ENCODE data around the gene SPRED3. TPM values are rescaled to one million over a fixed set of nuclear protein-coding genes. Genes with fewer than 3 reads are reported as not detected.

SPRED3 gene
- polyA plus RNA-seq, 1 donor from 2014 or later = 4.9 TPM

DNA sequence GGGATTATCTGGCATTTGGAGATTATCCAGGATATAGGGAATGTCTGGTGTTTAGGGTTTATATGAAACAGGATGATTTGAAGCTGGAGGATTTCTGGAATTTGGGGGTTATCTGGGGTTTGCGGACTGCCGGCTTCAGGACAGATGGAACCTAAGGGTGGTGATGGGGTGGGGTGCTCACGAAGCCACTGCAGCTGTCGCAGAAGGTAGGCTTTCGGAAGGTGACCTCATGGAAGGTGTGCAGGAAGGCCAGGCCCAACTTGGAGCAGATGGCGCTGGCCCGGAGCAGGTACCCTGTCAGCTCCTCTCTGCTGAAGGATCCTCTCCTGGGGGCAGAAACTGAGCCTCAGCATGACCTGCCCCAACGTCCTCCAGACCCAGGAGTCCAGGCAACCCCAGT lies 24.0 kb downstream of the SPRED3 start:
- no peaks in the 10 kb centered on the region for H3K79me2 ChIP-seq (replicated peaks; ENCODE audit: insufficient read depth, low read length)
- no peak overlapping the region for H3K27ac ChIP-seq (ENCODE audit: low read length)
- no peaks in the 10 kb centered on the region for H4K20me1 ChIP-seq (ENCODE audit: insufficient read depth)
- no peak overlapping the region for H2AFZ ChIP-seq (ENCODE audit: low read depth, low read length)
- no peaks in the 10 kb centered on the region for H3K9me3 ChIP-seq (ENCODE audit: low read length)
- TF ChIP-seq REST (IDR thresholded peaks at IDR 0.05; ENCODE audit: borderline replicate concordance) (no peak), EP300 (conservative IDR thresholded peaks at IDR 0.05; ENCODE audit: poor library complexity, severe bottlenecking) (no peak), EZH2 (IDR thresholded peaks at IDR 0.05; ENCODE audit: borderline replicate concordance, insufficient read depth, low read length, poor library complexity, severe bottlenecking) (no peak), MXI1 (conservative IDR thresholded peaks at IDR 0.05; ENCODE audit: poor library complexity, severe bottlenecking) (no peak), SMC3 (conservative IDR thresholded peaks at IDR 0.05; ENCODE audit: poor library complexity) (no peak), RAD21 (conservative IDR thresholded peaks at IDR 0.05) (no peak), TAF1 (IDR thresholded peaks at IDR 0.05; ENCODE audit: low read depth) (no peak), POLR2AphosphoS5 (IDR thresholded peaks at IDR 0.05) (no peak)
- TF ChIP-seq, protein P1, sequence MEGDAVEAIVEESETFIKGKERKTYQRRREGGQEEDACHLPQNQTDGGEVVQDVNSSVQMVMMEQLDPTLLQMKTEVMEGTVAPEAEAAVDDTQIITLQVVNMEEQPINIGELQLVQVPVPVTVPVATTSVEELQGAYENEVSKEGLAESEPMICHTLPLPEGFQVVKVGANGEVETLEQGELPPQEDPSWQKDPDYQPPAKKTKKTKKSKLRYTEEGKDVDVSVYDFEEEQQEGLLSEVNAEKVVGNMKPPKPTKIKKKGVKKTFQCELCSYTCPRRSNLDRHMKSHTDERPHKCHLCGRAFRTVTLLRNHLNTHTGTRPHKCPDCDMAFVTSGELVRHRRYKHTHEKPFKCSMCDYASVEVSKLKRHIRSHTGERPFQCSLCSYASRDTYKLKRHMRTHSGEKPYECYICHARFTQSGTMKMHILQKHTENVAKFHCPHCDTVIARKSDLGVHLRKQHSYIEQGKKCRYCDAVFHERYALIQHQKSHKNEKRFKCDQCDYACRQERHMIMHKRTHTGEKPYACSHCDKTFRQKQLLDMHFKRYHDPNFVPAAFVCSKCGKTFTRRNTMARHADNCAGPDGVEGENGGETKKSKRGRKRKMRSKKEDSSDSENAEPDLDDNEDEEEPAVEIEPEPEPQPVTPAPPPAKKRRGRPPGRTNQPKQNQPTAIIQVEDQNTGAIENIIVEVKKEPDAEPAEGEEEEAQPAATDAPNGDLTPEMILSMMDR (IDR thresholded peaks at IDR 0.05; ENCODE audit: poor library complexity, severe bottlenecking) = no peak
- no peak overlapping the region for H3K9ac ChIP-seq (ENCODE audit: low read length)
- no peaks in the 10 kb centered on the region for H3K36me3 ChIP-seq (ENCODE audit: insufficient read depth, low read length)
- H3K27me3 ChIP-seq (ENCODE audit: insufficient read depth, low read depth, low read length) = no peaks in the 10 kb centered on the region
- no peak overlapping the region for H3K4me3 ChIP-seq (ENCODE audit: low read length)
- no peaks in the 10 kb centered on the region for H3F3A ChIP-seq (ENCODE audit: insufficient read depth, low read length, poor library complexity, severe bottlenecking)
- no peak overlapping the region for H3K4me2 ChIP-seq (ENCODE audit: low read length)
- no peaks in the 10 kb centered on the region for H3K9me2 ChIP-seq (ENCODE audit: insufficient read depth, low read length)

DNA sequence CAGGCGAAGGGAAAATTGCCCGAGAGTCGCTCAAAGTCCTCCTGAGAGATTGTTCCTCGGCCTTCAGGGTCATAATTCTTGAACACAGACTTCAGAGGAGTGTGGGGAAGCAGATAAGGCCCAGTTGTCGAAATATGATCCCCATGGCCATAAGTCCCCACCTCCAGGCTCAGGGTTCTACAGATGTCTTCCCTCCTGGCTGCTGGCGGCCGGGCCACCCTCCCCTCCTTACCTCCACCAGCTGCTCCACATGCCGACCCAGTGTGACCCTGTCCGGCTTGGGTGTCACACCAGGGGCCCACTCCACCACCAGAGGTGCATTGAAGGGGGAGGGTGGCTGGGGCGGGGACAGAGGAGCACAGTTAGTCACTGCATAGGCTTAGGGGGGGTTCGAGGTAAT lies 24.5 kb downstream of the SPRED3 start:
- Histone ChIP-seq H3K9me3 (ENCODE audit: low read length) (no peaks in the 10 kb centered on the region), H3K79me2 (replicated peaks; ENCODE audit: insufficient read depth, low read length) (no peaks in the 10 kb centered on the region), H3K9me2 (ENCODE audit: insufficient read depth, low read length) (no peaks in the 10 kb centered on the region), H3F3A (ENCODE audit: insufficient read depth, low read length, poor library complexity, severe bottlenecking) (no peaks in the 10 kb centered on the region), H3K27ac (ENCODE audit: low read length) (no peak overlapping the region), H3K4me3 (ENCODE audit: low read length) (no peak overlapping the region), H3K36me3 (ENCODE audit: insufficient read depth, low read length) (no peaks in the 10 kb centered on the region), H3K9ac (ENCODE audit: low read length) (no peak overlapping the region), H3K27me3 (ENCODE audit: insufficient read depth, low read depth, low read length) (no peaks in the 10 kb centered on the region), H3K4me2 (ENCODE audit: low read length) (no peak overlapping the region), H2AFZ (ENCODE audit: low read depth, low read length) (no peak overlapping the region), H4K20me1 (ENCODE audit: insufficient read depth) (no peaks in the 10 kb centered on the region)
- TF ChIP-seq TAF1 (IDR thresholded peaks at IDR 0.05; ENCODE audit: low read depth) = no peak
- TF ChIP-seq EP300 (conservative IDR thresholded peaks at IDR 0.05; ENCODE audit: poor library complexity, severe bottlenecking) = no peak
- no peak for TF ChIP-seq MXI1 (conservative IDR thresholded peaks at IDR 0.05; ENCODE audit: poor library complexity, severe bottlenecking)
- TF ChIP-seq EZH2 (IDR thresholded peaks at IDR 0.05; ENCODE audit: borderline replicate concordance, insufficient read depth, low read length, poor library complexity, severe bottlenecking) = no peak
- TF ChIP-seq SMC3 (conservative IDR thresholded peaks at IDR 0.05; ENCODE audit: poor library complexity) = no peak
- TF ChIP-seq POLR2AphosphoS5 (IDR thresholded peaks at IDR 0.05) = no peak
- TF ChIP-seq RAD21 (conservative IDR thresholded peaks at IDR 0.05) = no peak
- TF ChIP-seq, protein P1 (IDR thresholded peaks at IDR 0.05; ENCODE audit: poor library complexity, severe bottlenecking) = no peak
- TF ChIP-seq REST (IDR thresholded peaks at IDR 0.05; ENCODE audit: borderline replicate concordance) = no peak

Measured in neural cell (in vitro differentiated cells).